Loucy (cell line): ENCODE results near the gene NMB.

Experiments
- EZH2phosphoT487 ChIP-seq: fragments of 200-600 bp; IDR thresholded peaks from 2 replicates; pipeline ENCODE4 v1.6.1; 2018; ENCODE audit warnings: antibody characterized with exemption, mild to moderate bottlenecking, moderate library complexity, borderline replicate concordance
- TF ChIP-seq, protein P1 (sequence below): fragments of 200-600 bp; sonication (generic); conservative IDR thresholded peaks from 2 replicates; pipeline ENCODE4 v1.5.1; 2014; ENCODE audit warnings: mild to moderate bottlenecking, antibody characterized with exemption, low read length

DNA sequence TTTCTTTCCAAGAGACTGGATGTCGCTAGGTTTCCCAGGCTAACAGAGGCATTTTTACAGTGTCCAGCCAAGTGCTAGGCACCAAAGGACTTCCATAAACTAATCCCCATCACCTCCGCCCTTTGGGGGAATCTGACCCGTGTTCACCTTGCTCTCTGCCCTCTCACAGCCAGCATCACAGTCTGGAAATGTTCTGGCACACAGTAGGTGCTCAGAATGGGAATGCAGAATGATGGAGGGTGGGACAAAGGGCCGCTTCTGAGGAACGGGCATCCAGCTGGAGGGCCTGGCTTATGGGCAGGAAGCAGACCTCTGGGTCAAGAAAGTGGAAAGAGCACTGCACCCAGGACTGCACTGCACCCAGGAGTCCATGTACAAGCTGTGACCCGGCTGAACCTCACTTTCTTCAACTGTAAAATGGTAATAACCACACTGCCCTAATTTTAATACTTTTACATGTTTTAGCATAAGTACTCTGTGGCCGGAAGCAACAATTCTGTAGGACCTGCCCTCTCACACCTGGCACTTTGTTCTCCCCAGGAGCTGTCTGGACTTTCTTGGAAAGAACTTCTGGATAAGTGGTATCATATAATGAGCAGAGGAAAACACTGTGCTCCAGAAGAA, 901 bp upstream of the NMB start:
- TF ChIP-seq, protein P1, sequence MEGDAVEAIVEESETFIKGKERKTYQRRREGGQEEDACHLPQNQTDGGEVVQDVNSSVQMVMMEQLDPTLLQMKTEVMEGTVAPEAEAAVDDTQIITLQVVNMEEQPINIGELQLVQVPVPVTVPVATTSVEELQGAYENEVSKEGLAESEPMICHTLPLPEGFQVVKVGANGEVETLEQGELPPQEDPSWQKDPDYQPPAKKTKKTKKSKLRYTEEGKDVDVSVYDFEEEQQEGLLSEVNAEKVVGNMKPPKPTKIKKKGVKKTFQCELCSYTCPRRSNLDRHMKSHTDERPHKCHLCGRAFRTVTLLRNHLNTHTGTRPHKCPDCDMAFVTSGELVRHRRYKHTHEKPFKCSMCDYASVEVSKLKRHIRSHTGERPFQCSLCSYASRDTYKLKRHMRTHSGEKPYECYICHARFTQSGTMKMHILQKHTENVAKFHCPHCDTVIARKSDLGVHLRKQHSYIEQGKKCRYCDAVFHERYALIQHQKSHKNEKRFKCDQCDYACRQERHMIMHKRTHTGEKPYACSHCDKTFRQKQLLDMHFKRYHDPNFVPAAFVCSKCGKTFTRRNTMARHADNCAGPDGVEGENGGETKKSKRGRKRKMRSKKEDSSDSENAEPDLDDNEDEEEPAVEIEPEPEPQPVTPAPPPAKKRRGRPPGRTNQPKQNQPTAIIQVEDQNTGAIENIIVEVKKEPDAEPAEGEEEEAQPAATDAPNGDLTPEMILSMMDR: no peak
- TF ChIP-seq EZH2phosphoT487: no peak
